Activated CD8-positive, alpha-beta memory T cell treated with anti-CD3 and anti-CD28 coated beads, Interleukin-2, amount 50 U/mL, for 4 hours (primary cell): Measurements from ENCODE around the gene CNKSR2.
"Not testable (repeated sequence)": the region's sequence is repeated elsewhere in the genome, so short reads cannot be mapped to it uniquely, and the experiment has no call there.

Experiments
- DNase-seq: peaks from one replicate; pipeline ENCODE4 v3.0.0-alpha.2; 2020

CNKSR2 gene

DNA sequence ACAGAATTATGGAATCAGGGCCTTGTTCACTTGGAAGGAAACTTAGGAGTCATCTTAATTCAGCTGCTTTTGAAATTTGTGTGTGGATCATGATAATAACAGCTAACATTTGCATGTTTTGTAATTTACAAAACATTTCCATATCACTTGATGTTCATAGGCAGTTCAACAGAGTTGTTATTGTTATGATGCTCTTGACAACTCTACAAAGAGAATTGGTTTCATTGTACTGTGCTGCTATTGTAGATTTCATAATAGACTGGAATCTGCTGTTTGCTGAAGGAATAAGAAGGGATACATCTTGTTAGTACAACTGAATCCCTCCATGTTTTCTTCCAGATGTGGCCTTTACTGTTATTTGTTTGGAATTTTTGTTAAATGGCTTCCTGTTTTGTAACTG lies 83.5 kb downstream of the CNKSR2 start:
- DNase-seq = no peak

GRCh38 chrX:21469071-21469470 lies 94.9 kb downstream of the CNKSR2 start:
- DNase-seq = no peak

GRCh38 chrX:21476909-21477308 lies 102.7 kb downstream of the CNKSR2 start:
- DNase-seq = no peak

DNA sequence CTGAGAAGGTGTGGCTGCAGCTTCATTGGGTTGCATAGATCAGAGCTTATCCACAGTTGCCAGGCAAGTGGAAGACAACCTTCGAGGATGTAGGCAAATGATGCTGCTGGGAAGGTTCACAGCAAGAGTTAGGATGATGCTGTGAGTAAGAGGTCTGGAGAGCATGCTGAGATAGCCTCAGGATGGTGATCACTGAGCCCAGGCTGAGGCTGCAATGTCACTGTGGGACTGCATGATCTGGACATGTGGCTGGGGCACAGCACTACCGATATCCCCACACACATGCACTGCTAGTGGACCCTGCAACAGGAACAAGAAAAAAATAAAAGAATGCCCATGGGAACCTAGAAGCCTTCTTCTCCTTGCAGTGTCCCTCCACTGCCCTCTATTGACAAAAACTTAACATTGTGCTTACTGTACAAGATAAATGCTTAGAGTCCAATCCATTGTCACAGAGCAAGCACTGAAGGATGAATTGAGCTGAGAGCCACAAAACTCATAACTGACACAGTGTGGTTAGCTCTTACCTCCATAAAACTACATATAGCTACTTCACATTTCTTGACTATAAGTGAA lies 105.6 kb downstream of the CNKSR2 start:
- DNase-seq = no peak

DNA sequence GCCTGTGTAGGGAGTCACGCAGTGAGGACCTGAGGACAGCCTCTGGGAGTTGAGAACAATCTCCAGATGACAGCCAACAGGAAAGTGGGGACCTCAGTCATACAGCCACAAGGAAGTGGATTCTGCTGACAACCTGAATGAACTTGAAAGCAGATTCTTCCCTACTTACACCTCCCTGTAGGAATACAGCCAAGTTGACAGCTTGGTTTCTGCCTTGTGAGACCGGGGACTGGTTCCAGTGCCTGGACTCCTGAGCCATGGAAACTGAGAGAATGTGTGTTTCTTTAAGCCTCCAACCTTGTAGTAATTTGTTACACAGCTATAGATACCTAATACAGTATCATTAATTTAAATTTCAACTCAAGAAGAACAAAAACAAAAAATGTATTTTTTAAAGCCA lies 107.5 kb downstream of the CNKSR2 start:
- no peak for DNase-seq

GRCh38 chrX:21484051-21484450 lies 109.8 kb downstream of the CNKSR2 start:
- not testable (repeated sequence) for DNase-seq

DNA sequence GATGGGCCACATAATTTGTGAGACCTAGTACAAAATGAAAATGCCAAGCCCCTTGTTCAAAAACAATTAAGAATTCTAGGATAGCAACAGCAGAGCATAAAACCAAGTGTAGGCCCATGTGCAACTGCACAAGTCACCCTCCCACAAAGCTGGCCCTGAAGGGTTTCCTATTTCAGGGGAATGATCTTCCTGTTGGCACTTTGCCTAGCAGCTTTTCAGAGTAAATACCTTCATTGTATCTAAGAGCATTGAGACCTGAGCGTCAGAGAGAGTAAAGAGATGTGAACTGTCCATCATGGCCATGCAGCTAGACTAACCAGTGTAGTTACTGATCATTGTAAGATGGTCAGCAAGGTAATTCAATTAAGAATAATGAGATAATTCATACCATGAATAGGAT lies 113.6 kb downstream of the CNKSR2 start:
- DNase-seq = no peak

DNA sequence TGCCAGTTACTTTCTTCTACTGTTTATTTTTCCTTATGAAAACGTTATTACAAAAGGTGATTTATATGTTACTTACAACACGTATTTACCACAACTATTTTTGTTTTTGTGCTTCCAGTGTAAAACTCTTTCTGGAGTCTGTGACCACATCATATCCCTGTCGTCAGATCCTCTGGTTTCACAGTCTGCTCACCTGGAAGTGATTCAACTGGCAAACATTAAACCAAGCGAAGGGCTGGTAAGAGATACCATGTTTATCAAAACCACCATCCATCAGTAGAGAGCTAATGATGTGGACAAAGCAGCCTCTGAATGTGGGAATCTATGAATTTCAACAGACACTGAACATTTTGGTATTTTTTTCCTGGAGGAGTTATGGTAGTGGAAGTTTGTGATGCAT lies 116.1 kb downstream of the CNKSR2 start:
- DNase-seq = no peak

GRCh38 chrX:21493226-21493830 lies 119.1 kb downstream of the CNKSR2 start:
- no peak for DNase-seq

DNA sequence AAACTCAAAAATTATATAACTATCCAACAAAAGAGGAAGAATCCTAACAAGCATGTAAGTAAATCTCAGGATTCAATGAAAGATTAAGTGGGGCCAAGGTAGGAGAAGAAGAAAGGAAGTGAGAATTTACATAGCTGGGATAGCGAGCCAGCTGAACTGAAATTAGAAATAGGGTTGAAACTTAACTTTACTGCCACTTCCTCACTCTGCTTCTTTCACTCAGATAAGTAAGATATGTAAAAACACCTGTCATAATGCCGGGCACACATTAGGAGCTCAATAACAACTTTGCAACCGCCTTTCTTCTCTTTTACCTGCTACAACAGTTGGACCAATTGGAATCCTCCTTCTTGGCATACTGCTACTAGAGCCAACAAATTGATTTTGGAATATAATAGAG lies 129.4 kb downstream of the CNKSR2 start:
- no peak for DNase-seq

DNA sequence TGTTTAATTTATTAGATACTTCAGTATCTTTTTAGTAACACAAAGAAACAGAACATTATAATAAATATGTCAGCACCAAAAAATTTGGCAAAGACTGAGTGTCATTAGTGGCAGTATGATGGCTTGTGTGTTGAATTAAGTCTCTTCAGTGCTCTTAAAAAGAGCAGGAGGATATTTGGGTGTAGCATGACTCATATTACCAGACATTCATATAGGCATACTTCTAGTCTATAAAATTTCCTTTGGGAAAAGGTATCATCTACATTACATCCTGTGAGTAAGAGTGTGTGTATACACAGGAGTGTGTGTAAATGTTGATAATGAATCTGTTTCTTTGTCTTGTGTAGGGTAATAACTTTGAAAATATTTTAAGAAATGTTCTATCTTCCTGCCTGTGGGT lies 135.7 kb downstream of the CNKSR2 start:
- no peak for DNase-seq

GRCh38 chrX:21524008-21524407 lies 149.8 kb downstream of the CNKSR2 start:
- no peak for DNase-seq

DNA sequence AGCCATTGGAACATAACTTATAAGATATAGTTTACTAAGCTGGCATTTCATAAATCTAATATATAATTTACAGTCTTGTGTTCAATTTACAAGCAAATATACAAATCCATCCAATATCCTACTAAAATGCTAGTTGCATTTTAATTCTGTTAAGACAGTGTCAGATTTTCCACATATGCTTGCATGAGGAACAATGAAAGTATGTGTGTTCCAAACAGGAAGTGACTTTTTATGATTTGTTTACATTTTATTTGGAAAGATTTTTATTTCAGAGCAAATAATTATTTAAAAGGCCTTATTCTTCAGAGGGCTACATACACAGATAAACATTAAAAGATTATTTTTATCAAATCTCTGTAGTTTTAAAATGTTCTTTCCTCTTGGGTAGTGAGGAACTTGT lies 153.9 kb downstream of the CNKSR2 start:
- DNase-seq = no peak

GRCh38 chrX:21529771-21530170 lies 155.6 kb downstream of the CNKSR2 start:
- no peak for DNase-seq

GRCh38 chrX:21544642-21545041 lies 170.4 kb downstream of the CNKSR2 start:
- DNase-seq = not testable (repeated sequence)

GRCh38 chrX:21559417-21559816 lies 185.2 kb downstream of the CNKSR2 start:
- no peak for DNase-seq

- DNase-seq = no peak
These were observed 190.8 kb downstream of the CNKSR2 start for GRCh38 chrX:21565025-21565424.

DNA sequence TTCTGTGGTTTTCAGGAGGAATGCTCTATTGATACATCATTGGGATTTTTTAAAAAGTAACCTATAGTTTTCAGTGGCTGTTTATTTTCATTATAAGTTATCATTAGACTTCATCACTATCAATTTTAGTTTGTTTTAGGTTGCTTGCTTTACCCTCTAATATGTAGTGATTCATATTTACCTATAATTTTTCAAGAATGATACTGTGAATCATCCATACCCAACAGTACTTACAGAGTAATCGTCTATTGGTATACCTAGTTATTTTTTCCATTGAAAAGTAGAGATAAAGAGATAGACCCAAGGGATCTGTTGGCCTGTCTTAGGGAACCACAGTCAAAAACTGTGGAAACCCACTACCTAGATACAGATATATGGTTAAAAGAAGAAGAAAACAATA lies 200.6 kb downstream of the CNKSR2 start:
- no peak for DNase-seq

DNA sequence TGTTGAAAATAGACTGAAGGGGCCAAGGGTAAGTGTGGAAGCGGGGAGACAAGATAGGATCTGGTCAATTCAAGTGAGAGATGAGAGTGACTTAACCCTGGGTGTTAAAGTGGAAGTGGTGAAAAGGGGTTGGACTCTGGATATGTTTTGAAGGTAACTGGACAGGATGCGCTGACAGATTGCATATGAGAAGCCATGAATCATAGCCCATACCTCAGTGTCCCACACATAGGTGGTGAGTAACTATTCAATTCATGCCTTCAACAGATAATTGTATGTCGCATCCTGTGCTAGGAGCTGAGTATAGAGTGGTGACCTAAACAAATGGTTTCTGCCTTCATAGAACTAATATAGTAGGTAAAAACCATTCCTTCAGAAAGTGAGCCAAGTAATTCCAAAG lies 207.3 kb downstream of the CNKSR2 start:
- DNase-seq = no peak

DNA sequence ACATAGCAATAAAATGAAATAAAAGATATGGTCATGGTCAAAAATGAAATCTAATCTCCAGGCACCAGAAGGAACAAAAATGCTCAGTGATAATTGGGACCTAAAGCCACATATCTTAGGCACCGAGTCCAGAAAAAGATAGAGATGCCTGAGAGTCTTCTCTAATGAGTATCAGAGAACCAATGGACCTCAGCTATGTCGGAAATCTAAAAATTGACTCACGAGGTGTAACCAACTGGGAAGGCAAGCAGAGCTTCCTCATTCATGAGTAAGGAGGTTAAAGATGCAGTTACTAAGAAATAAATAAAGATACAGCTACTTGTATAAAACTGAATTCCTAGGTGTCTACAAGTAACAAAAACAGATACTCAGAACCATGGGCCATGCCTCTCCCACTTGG lies 211.8 kb downstream of the CNKSR2 start:
- DNase-seq = no peak

- no peak for DNase-seq
These were observed 216.0 kb downstream of the CNKSR2 start for GRCh38 chrX:21590012-21590776.

GRCh38 chrX:21606002-21606401 lies 231.8 kb downstream of the CNKSR2 start:
- no peak for DNase-seq

GRCh38 chrX:21610168-21610567 lies 235.9 kb downstream of the CNKSR2 start:
- DNase-seq = no peak

GRCh38 chrX:21612154-21612553 lies 237.9 kb downstream of the CNKSR2 start:
- DNase-seq = no peak

- no peak for DNase-seq
These were observed 242.2 kb downstream of the CNKSR2 start for GRCh38 chrX:21616386-21616785.
